NB4 (cell line): Measurements from ENCODE around the gene OR5K4.

Source experiments
- POLR2A ChIP-seq: IDR thresholded peaks from 2 replicates; pipeline ENCODE4 v1.6.1; 2011; ENCODE audit warnings: mild to moderate bottlenecking; ENCODE audit not compliant: insufficient read length; ENCODE audit errors: extremely low read depth
- TF ChIP-seq, protein P1 (sequence below): IDR thresholded peaks from one replicate; pipeline ENCODE4 v1.5.1; 2012; ENCODE audit warnings: low read depth, low read length

DNA sequence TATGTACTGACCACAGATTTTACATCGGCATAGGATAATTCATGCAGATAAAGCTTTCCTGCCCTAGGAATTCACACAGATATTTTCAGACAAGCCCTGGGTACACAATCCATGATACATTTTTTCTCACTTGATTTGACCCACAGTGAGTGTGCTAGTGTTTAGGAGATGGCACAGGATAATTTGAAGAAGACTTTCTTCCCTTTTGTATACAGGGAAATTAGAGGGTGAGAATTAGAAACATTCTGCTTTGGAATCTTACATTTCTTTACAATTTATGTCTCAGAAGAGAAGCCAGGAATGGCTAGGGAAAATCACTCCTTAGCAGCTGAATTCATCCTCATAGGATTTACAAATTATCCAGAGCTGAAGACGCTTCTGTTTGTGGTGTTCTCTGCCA, at the start of gene OR5K4:
- no peak for TF ChIP-seq POLR2A
- TF ChIP-seq, protein P1, sequence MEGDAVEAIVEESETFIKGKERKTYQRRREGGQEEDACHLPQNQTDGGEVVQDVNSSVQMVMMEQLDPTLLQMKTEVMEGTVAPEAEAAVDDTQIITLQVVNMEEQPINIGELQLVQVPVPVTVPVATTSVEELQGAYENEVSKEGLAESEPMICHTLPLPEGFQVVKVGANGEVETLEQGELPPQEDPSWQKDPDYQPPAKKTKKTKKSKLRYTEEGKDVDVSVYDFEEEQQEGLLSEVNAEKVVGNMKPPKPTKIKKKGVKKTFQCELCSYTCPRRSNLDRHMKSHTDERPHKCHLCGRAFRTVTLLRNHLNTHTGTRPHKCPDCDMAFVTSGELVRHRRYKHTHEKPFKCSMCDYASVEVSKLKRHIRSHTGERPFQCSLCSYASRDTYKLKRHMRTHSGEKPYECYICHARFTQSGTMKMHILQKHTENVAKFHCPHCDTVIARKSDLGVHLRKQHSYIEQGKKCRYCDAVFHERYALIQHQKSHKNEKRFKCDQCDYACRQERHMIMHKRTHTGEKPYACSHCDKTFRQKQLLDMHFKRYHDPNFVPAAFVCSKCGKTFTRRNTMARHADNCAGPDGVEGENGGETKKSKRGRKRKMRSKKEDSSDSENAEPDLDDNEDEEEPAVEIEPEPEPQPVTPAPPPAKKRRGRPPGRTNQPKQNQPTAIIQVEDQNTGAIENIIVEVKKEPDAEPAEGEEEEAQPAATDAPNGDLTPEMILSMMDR = no peak
